Hematopoietic multipotent progenitor cell treated with erythropoietin and hydrocortisone succinate and interleukin-3 and kit ligand, for 6 days (in vitro differentiated cells): ENCODE data around the gene ABHD16A.
A peak's percentile ranks its signal among the peaks of the same experiment; 100 is the strongest.

ENCODE experiments used
- DNase-seq: peaks from one replicate; pipeline ENCODE4 v3.0.0-alpha.2; 2015

ABHD16A gene

DNA sequence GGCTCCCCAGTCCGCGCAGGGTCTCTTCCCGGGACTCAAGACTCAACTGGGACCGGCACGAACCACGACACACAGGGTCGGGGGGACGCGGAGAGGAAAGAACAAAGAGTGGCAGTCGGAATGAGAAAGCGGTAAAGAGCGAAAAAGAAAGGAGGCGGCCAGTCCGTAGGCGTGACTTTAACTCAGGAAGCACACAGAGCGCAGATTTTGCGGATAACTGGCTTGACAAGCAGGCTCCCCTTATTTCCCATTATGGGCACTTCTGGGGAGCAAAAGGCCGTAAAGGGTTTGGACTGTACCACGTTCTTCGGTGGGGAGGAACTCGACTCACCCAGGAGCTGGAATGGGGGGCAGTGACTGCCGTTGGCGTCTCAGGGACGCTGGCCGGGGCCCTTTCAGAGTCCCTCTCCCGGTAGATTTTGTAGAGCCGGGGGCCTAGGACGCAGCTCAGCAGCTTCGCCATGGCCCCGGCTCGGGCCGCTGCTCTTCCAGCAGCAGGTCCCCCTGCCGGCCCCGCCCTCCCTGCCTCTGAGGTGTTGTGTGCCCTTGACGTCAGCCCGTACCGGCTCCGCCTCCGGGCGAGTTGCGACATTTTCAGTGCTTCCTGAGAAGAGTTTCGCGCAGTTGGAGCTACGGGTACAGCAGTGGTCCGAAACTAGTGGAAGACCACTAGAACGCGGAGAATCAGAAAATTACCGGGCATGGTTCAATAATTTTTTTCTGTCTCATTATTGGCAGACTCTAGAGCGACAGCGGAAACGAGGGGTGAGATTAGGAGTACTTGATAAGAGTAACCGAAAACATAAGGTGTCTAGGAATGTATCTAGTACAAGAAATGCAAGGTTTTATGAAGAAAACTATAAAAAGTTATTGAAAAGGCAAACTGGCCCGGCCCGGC, at the start of gene ABHD16A:
Gene ABHD16A (minus strand): TSS at position 506 of the 898 bp plus-strand sequence. CDS start 43 bp downstream, at position 463.
- DNase-seq: peak; percentile 99

DNA sequence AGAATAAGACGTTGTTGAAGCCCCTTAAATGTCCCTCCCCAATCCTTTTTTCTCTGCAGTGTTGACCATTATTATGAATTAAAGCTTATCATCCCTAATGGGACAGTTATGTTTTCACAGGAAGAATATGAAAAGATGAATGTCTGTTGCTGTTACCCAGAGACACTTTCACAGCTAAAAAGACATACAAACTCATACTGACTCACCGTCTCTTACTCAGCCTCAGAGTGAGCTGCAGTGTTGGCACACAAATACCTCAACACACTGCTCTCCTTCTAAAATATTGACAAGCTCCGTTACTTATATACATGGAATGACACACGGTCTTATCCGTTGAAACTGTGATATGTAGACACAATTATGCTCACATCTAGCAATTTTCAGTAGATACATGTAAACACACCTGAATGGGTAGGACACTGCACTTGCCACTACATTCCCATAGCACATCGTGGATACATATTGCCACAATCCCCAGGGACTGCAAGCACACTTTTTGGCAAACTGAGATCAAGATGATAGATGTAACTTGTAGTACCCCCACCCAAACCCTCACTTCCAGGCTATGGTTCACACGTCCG, 49.7 kb upstream of the ABHD16A start:
- DNase-seq: no peak

DNA sequence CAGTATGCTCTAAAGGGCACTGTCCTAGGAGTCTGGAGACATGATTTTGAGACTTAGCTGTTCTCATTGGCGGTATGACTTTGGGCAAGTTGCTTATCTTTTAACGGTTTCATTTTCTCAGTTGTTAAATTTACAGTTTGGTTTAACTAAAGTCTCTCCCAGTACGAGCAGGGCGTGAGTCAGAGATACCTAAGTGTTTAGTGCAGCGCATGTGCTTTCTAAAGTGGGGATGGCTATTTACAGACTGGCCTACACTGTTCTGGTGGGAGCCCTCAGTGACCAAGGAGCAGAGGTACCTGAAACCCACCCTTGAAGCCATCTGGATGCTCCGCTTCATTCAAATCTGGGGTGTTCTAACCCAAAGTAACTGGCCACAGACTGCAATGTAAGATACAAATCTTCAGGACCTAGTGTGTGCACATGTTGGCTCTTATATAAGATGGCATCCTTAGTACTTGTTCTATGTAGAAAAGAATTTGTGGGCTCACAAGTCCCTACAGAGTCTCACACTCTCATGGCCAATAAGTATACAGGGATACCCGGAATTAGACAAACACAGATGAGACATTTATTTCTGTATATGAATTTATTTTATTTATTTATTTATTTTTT, 47.4 kb upstream of the ABHD16A start:
- DNase-seq: no peak

DNA sequence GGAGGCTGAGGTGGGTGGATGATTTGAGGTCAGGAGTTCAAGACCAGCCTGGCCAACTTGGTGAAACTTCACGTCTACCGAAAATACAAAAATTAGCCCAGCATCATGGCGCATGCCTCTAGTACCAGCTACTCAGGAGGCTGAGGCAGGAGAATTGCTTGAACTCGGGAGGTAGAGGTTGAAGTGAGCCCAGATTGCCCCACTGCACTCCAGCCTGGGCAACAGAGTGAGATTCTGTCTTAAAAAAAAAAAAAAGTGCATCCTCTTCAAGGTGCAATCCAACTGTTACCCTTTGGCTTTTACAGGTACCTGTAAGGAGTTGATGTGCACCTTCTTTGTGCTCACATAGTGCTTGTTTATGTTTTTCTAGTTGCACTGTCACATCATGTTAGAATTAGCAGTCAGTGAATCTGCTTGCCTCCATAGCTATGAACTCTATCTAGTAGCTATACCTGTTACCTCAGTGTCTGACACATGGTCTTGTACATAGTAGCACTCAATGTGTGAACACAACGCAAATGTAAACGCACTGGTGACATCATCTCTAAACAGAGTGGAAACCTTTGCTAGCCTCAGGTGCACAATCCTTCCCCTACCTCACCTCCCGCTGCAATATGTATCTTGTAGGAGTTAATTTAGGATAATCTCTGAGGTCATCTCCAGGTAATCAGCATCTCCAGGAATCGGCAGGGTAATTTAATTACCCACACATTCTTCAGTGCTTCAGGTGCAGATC, 46.3 kb upstream of the ABHD16A start:
- no peak for DNase-seq

DNA sequence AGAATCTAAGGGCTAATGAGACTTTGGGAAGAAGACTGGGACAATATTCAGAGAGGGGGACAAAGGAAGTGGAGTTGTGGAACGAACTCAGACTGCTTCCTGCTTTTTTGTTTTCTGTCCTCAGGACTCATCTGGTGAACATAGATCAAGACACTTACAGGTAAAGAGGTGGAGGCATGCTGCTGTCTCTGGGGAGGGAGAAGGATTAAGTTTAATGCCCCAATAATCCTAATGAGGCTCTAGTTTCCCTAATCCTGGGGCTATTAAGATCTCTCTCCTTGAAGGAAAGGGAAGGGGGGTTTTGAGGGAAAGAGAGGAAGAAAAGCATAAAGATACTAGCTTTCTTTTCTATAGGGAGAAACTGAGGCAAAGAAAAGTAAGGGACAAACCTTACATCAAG, 41.3 kb upstream of the ABHD16A start:
- no peak for DNase-seq

DNA sequence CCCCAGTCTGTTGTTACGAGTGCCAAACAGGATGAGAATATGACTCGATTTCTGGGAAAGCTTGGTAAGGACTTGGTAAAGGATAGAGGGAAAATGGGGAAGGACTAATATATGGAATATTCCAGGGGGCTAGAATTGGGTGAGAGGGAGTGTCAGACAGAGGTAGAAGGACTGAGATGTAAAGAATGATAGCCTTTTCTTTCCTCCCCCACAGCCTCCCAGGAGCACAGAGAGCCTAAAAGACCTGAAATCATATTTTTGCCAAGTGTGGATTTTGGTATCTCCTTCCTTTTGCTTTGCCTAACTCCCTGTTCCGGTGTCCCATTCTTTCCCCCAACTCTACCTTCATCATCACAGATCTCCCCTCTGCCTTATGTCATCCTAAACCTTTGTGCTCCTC, 39.8 kb upstream of the ABHD16A start:
- DNase-seq: no peak

DNA sequence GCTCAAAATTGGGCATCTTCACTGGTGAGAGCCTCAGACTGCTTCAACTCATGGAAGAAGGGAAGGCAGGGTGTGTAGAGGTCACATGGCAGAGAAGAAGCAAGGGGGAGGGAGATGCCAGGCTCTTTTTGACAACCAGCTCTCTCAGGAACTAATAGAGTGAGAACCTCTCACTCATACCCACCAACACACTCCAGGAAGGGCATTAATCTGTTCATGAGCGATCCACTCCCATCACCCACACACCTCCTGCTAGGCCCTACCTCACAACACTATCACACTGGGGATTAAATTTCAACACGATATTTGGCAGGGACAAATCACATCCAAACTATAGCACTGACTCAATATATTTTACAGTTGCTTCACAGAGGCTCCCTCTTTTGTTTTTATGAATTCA, 38.7 kb upstream of the ABHD16A start:
- DNase-seq: no peak

DNA sequence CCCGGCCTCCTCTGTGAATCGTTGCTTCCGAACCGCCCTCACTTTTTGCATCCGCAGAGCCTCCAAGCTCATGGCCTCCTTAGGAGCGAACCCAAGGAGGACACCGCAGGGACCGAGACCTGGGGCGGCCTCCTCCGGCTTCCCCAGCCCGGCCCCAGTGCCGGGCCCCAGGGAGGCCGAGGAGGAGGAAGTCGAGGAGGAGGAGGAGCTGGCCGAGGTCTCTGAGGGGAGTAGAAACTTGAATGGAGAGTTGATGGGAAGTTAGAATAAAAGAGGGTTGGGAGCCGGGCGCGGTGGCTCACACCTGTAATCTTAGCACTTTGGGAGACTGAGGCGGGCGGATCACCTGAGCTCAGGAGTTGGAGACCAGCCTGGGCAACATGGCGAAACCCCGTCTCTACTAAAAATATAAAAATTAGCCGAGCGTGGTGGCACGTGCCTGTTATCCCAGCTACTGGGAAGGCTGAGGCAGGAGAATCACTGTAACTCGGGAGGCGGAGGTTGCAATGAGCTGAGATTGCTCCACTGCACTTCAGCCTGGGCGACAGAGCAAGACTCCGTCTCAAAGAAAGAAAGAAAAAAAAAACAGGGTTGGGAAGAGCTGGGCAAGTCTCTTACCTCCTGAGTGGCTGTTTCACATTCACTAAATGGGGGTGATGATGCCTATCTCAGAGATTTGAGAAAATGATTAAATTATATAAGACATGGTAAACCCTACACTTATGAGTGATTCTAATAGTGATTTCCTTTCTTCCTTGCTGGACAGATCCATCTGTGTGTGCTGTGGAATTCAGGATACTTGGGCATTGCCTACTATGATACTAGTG, 37.5 kb upstream of the ABHD16A start:
- DNase-seq: peak; percentile 61

DNA sequence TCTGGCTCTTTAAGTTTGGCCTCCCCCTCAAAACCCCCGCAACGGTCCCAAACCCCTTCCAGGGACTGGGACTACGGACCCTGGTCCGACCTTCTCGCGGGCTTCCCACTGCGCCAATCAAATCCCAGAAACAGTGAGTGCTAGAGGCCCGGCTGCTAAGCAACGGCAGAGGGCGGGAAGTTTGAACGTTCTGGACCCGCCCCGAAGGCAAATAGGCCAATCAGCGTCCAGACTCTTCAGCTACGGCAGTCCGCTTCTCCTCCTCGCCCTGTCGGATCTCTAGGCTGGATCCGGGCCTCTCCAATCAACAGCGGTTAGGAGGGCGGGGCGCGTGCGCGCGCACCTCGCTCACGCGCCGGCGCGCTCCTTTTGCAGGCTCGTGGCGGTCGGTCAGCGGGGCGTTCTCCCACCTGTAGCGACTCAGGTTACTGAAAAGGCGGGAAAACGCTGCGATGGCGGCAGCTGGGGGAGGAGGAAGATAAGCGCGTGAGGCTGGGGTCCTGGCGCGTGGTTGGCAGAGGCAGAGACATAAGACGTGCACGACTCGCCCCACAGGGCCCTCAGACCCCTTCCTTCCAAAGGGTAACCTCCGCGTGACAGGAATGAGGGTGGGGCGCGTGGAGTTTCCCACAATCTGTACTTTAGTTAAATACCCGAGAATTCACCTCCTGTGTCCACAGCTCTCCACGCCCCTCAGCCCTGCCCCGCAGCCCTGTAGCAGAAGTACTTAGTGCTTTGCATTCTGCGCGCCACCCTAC, 36.7 kb upstream of the ABHD16A start, which contains the start of gene MSH5:
Gene MSH5 (plus strand): TSS at position 367 of the 758 bp plus-strand sequence. CDS start 462 bp downstream, outside the sequence.
- peak; percentile 100 for DNase-seq

DNA sequence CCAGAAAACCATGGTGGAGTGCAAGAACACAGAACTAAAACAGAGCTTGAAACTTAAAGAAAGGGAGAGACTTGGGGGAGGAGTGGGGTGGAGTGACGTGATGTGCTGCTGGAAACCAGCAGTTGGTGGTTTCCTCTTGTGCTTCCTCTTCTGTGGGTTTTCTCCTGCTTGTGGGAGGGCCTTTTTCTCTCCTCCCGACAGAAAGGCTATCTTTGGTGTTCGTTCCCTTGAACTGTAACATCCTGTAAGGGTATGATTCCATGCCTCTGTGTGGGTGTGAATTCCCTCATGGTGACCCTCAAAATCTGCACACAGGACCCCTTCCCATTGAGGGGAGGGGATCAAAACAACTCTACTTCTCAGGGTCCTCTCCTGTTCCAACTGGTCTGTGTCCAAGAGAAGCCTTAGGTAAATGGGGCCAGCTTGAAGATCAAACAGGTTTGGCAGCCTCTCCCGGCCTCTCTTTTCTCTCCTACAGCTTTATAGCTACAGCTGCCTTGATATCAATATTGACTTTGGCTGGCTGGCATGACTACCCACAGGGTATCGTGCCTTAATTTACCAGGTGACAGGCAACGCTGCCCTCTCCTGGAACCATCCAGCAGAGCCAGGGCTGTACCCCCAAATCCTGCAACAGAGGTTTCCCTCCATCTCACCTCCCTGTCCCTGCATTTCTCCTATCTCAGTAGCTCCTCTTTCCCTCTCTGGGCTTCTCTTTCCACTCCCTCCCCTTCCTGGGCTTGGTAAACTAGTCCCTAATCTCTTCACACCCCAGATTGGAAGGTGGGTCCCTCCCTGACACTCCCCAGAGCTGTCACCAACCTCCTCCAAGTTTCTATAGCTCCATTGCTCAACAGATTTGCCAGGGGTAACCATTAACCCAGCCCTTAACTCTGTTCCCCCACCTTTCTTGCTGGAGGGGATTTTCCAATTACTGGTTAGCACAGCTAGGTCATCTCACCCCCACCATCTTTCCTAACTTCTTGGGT, 35.2 kb upstream of the ABHD16A start:
- peak; percentile 96 for DNase-seq

DNA sequence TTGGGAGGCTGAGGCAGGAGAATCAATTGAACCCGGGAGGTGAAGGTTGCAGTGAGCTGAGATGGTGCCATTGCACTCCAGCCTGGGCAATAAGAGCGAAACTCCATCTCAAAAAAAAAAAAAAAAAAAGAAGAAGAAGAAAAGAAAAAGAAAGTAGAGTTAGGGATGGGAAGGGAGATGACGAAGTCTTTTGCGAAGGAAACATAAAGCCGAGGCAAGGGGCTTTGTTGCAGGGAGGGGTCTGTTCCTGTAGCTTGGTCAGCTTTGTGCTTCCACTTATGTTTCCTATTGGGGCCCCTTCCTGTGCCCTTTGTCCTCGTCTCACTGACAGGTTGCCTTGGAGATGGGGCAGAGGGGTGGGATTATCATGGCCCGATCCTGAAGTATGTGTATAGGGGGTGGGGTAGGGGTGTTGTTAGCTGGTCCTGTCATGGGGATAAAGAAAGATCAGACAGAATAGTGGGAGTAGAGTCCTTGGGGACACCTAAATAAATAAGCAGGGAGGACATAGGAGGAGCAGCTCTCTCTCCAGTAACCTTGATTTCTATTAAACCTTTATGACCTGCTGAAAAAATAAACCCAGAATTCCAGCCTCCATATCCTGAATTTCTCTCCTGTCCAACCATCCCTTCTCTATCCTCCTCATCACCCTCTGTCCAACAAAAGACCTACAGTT, 34.3 kb upstream of the ABHD16A start:
- DNase-seq: peak; percentile 70

DNA sequence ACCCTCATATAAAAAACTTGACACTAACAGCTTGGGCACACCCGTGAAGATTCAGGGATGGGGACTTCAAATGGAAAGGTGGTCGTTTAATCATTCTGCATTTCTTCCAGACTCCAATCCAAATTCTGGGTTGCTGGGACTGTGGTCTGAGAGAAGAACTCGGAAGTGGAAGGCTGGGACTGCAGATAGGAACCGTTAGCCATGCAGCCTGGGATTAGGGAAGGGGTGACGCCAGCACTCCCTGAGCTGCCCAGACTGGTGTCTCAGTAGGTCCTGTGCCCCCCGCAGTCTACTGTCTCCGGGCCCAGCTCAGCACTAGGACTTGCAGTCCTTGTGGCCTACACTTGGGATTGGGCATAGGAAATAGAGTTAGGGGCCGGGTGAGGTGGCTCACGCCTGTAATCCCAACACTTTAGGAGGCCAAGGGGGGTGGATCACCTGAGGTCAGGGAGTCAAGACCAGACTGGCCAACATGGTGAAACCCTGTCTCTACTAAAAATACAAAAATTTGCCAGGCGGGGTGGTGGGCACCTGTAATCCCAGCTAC, 33.7 kb upstream of the ABHD16A start:
- DNase-seq: no peak

DNA sequence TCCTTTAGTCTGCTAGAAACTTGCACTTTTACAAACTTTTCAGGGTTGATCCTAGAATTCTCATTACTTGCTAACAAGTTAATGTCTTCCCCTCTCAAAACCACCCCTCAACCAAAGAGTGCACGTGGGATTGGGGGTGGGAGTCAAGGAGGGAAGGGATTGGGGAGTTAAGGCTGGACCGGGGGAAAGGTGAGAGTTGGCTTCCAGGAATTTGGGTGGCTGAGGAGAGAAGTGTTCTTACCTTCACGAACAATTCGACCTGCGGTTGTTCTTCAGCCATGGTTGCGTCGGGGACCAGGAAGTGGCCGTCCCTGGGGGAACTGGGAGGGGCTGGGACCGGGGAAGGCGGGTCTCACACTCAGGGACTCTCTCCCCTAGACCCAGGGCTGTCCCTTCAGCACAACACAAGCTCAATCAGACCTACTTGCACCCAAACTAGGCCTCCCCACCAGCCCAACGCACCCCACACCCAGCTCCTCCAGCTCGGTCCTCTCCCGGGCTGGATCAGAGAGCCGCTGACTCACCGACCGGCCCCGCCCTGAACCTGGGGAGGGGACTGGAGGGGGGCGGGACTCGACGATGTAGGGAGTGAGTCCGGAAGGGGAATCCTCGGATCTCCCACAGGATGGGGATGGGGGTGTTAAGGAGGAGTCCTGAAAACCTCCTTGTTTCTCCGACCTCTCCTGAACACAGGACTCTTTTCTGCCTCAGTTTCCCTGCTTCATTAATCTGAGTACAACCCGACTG, 33.1 kb upstream of the ABHD16A start, which contains the start of gene CLIC1:
Gene CLIC1 (minus strand): TSS at position 510 of the 747 bp plus-strand sequence. CDS start 230 bp downstream, at position 280.
- peak; percentile 91 for DNase-seq

DNA sequence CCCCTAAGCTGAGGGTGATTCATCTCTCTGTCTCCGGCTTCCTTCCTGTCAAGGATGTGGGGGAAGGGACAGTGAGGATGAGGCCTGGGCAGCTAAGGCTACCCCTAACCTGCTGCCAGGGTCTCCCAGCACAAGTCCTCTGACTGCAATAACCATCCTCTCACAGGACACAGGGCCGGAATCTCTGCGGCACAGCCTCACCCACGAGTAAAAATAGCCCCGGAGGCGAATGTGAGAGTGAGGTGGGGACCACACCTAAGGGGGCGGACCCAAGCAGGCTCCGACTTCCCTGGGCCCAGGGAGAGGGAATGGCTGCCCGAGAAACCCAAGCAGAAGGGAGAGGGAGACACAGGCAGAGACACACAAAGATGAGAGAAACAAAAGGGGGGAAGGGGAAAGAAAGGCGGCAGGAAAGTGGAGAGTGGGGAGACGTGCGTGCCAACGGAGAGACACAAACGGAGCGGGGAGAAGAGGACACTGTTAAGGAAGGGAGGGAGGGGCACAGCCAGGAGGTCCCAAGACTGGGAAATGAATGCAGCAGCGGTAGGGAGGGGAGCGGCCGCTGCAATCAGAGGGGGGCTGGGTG, 31.8 kb upstream of the ABHD16A start:
- peak; percentile 80 for DNase-seq

DNA sequence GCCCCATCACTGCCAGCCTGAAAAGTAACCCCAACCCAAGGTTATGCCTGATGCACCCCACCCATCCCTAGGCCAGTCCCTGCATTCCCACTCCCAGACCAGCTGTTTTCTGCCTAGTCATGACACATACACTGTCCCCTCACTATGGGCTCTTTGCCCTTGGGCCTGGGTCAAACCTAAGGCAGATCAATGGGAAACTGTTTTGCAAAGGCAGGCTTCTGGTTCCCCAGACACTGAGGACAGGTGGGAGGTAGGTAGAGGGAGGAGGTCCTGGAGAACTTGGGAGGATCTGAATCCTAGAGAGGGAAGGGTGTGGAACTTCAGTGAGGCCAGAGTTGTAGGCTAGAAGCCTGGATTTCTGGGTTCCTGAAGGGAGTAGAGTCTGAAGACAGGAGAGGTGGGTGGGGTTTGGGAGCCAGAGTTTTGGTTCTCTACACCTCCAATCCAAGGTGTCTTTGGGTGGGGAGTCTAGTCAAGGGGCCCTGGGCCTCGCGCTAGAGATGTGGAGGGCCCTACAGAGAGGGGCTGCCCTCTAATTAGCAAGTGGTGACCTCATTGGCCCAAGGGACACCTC, 31.2 kb upstream of the ABHD16A start:
- DNase-seq: no peak

DNA sequence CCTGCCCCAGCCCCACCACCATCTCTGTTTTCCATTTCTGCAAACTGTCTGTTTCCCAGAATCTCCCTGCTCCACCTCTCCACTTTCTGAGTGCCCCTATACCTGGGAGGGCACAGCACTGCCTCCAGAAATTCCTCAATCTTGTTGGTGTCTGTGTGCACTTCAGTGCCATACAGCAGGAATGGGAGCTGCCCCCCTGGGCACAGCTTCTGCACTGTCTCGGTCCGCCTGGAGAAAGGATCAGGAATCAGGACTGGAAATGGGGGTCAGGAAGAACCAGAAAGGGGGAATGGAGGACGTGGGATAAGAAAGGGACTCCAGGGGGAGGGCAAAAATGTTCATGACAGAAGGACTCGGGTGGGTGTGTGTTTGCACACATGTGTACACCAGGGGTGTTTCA, 30.6 kb upstream of the ABHD16A start:
- DNase-seq: no peak

DNA sequence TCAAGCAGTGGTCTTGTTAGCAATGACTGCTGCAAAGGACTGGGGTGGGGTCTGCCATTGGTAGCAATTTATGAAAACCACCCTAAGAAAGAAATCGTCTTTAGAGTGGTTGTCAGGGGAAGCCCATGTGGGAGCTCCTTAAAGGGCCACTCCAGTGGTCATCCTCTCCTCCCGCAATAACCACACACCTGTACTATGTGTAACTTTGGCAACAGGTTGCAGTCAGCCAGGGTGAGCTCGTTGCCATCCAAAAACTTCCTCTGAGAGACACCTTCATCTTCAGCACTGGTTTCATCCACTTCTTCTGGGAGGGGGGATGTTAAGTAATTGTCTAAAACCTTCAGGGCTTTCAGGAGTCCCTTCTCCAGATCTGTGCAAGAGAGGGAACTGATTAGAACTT, 28.9 kb upstream of the ABHD16A start:
- no peak for DNase-seq
